ENCODE results near the gene BRD7. TPM values are rescaled to one million over a fixed set of nuclear protein-coding genes. Genes with fewer than 3 reads are reported as not detected.
A peak's percentile ranks its signal among the peaks of the same experiment; 100 is the strongest.

The BRD7 gene
- total RNA-seq, 1 donor from 2014 or later = 112 TPM

DNA sequence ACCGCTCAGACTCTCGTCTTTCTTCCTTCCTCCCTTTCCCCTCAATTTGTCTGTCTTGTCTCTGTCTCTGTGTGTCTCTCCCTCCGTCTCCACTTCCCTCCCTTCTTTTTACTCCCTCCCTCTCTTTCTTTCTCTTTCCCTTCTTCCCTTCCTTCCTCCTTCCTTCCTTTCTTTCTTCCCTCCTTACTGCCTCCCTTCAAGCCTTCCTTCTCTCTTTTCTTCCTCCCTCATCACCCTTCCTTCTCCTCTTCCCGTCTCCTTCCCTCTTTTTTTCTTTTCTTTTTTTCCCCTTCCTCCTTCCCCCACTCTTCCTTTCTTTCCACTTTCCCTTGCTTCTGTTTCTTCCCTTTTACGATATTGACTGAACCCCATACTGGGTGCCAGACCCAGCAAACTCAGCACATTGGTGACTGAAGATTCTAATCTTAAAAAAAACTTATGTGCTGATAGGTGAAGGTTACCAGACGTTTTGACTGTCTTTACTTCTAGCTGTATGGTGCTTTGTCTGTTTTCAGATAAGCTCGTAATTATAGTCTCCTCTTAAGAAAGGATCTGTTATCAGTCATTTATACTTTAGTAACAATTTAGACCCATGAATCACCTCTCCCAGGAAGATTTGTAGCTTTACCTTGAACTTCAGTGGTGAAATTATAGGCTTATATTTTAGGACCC lies 481 bp upstream of the BRD7 start:
- peaks cover 1% of the 10 kb centered on the region for H3K27me3 Mint-ChIP-seq (ENCODE audit: unreplicated experiment)
- H3K36me3 Mint-ChIP-seq (ENCODE audit: low read depth, unreplicated experiment) = peaks cover 21% of the 10 kb centered on the region
- H3K4me1 Mint-ChIP-seq (ENCODE audit: unreplicated experiment) = peaks cover 21% of the 10 kb centered on the region
- DNase-seq (ENCODE audit: low spot score) = no peak
- H3K4me3 Mint-ChIP-seq (ENCODE audit: unreplicated experiment) = peak overlapping the region; percentile 92
- TF ChIP-seq, protein P1, sequence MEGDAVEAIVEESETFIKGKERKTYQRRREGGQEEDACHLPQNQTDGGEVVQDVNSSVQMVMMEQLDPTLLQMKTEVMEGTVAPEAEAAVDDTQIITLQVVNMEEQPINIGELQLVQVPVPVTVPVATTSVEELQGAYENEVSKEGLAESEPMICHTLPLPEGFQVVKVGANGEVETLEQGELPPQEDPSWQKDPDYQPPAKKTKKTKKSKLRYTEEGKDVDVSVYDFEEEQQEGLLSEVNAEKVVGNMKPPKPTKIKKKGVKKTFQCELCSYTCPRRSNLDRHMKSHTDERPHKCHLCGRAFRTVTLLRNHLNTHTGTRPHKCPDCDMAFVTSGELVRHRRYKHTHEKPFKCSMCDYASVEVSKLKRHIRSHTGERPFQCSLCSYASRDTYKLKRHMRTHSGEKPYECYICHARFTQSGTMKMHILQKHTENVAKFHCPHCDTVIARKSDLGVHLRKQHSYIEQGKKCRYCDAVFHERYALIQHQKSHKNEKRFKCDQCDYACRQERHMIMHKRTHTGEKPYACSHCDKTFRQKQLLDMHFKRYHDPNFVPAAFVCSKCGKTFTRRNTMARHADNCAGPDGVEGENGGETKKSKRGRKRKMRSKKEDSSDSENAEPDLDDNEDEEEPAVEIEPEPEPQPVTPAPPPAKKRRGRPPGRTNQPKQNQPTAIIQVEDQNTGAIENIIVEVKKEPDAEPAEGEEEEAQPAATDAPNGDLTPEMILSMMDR (IDR thresholded peaks at IDR 0.05; ENCODE audit: unreplicated experiment) = no peak
- H3K9me3 Mint-ChIP-seq (ENCODE audit: unreplicated experiment) = no peaks in the 10 kb centered on the region
- H3K27ac Mint-ChIP-seq (ENCODE audit: unreplicated experiment) = peak overlapping the region; percentile 84

DNA sequence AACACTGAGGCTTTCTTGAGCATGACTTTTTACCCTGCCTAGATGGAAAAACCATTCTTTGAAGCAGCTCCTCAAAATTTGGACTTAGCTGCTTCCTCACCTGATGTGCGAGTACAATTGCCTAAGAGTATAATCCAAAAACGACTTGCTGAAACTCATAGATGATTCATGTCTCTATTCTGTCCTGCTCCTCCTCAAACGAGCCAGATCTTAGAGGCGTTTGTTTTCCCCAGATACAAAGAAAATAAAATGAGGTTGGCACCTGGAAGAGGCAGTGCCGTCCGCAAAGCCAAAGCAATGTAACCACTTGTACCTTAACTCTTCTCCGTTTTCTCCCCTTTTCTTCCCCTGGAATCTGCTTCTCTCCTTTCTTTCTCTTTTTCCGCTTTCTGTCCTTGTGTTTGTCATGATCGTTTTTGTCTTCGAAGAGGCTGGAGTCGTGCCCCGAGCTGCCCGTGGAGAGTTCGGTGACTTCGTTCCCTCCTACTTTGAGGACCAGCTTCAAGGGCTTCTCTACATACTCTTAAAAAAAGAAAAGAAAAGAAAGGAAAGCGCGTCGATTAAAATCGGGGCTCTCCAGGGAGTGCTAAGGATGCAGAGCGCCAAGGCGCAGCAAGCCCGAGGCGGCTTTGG lies 895 bp downstream of the BRD7 start:
- peaks cover 1% of the 10 kb centered on the region for H3K27me3 Mint-ChIP-seq (ENCODE audit: unreplicated experiment)
- no peak for DNase-seq (ENCODE audit: low spot score)
- H3K27ac Mint-ChIP-seq (ENCODE audit: unreplicated experiment) = peak overlapping the region; percentile 93
- H3K4me1 Mint-ChIP-seq (ENCODE audit: unreplicated experiment) = peaks cover 21% of the 10 kb centered on the region
- TF ChIP-seq, protein P1 (IDR thresholded peaks at IDR 0.05; ENCODE audit: unreplicated experiment) = no peak
- H3K4me3 Mint-ChIP-seq (ENCODE audit: unreplicated experiment) = peak overlapping the region; percentile 99
- H3K36me3 Mint-ChIP-seq (ENCODE audit: low read depth, unreplicated experiment) = peaks cover 24% of the 10 kb centered on the region
- H3K9me3 Mint-ChIP-seq (ENCODE audit: unreplicated experiment) = no peaks in the 10 kb centered on the region

DNA sequence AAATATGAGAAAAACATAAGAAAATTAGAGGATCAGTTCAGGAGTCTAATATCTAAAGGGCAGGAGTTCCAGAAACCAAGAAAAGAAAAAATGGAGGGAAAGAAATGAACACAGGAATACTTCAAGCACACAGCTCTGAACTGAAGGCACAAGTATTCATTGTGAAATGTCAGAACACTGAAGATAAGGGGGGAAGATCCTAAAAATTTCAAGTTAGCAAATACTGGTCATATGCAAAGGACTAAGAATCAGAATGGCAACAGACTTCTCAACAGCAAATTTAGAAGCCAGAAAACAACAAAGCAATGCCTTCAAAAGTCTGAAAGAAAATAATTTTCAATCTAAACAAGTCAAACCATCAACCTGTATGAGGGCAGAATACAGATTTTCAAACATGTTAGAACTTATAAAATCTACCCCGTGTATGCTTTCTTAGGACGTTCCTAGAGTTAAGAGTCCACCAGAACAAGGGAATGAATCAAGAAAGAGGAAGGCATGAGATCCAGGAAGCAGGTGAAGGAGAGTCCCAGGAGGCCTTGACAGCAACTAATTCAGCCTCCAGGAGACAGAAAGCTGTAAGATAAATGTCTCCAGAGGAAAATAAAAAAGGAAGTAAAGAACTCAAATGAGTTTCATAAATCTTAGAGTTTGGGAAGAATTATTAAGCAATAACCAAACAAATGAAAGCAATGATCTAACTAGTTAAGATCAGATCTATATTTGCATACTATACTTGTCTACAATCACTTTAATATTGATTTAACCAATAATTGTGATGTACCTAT lies 2.8 kb downstream of the BRD7 start:
- TF ChIP-seq, protein P1 (IDR thresholded peaks at IDR 0.05; ENCODE audit: unreplicated experiment) = no peak
- no peaks in the 10 kb centered on the region for H3K9me3 Mint-ChIP-seq (ENCODE audit: unreplicated experiment)
- no peak for DNase-seq (ENCODE audit: low spot score)
- peaks cover 24% of the 10 kb centered on the region for H3K36me3 Mint-ChIP-seq (ENCODE audit: low read depth, unreplicated experiment)
- H3K4me3 Mint-ChIP-seq (ENCODE audit: unreplicated experiment) = peak overlapping the region; percentile 33
- H3K27ac Mint-ChIP-seq (ENCODE audit: unreplicated experiment) = no peak overlapping the region
- no peaks in the 10 kb centered on the region for H3K27me3 Mint-ChIP-seq (ENCODE audit: unreplicated experiment)
- H3K4me1 Mint-ChIP-seq (ENCODE audit: unreplicated experiment) = peaks cover 21% of the 10 kb centered on the region

DNA sequence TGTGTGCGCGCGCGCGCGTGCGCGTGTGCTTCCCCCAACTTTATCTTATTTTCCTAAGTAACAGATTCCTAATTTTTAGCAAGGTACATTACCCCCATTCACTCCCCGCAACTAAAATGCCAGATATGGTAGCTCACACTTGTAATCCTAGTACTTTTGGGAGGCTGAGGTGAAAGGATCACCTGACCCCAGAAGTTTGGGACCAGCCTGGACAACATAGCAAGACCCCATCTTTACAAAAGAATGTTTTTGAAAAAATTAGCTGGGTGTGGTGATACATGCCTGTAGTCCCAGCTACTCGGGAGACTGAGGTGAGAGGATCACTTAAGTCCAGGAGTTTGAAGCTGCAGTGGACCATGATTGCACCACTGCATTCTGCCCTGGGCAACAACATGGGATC lies 5.1 kb downstream of the BRD7 start:
- H3K4me1 Mint-ChIP-seq (ENCODE audit: unreplicated experiment) = peaks cover 35% of the 10 kb centered on the region
- H3K27ac Mint-ChIP-seq (ENCODE audit: unreplicated experiment) = no peak overlapping the region
- H3K27me3 Mint-ChIP-seq (ENCODE audit: unreplicated experiment) = no peaks in the 10 kb centered on the region
- TF ChIP-seq, protein P1 (IDR thresholded peaks at IDR 0.05; ENCODE audit: unreplicated experiment) = no peak
- H3K4me3 Mint-ChIP-seq (ENCODE audit: unreplicated experiment) = no peak overlapping the region
- peaks cover 24% of the 10 kb centered on the region for H3K36me3 Mint-ChIP-seq (ENCODE audit: low read depth, unreplicated experiment)
- DNase-seq (ENCODE audit: low spot score) = no peak
- H3K9me3 Mint-ChIP-seq (ENCODE audit: unreplicated experiment) = no peaks in the 10 kb centered on the region

Measured in endothelial cell (in vitro differentiated cells).